ENCODE data around the gene VSTM1.

VSTM1 gene

GRCh38 chr19:54011507-54012211, 52.0 kb downstream of the VSTM1 start:
- no peak for DNase-seq (ENCODE audit: low spot score)

- DNase-seq (ENCODE audit: low spot score): no peak
Observed at GRCh38 chr19:54010474-54010873, 53.2 kb downstream of the VSTM1 start.

GRCh38 chr19:54009440-54009839, 54.3 kb downstream of the VSTM1 start:
- no peak for DNase-seq (ENCODE audit: low spot score)

GRCh38 chr19:54002495-54003315, 61.0 kb downstream of the VSTM1 start:
- DNase-seq (ENCODE audit: low spot score): no peak

- DNase-seq (ENCODE audit: low spot score): no peak
Observed at GRCh38 chr19:54001496-54001895, 62.2 kb downstream of the VSTM1 start.

- no peak for DNase-seq (ENCODE audit: low spot score)
Observed at GRCh38 chr19:53999694-54000093, 64.0 kb downstream of the VSTM1 start.

GRCh38 chr19:53998223-53998622, 65.5 kb downstream of the VSTM1 start:
- DNase-seq (ENCODE audit: low spot score): no peak

GRCh38 chr19:53994811-53995210, 68.9 kb downstream of the VSTM1 start:
- DNase-seq (ENCODE audit: low spot score): no peak

GRCh38 chr19:53993448-53993847, 70.2 kb downstream of the VSTM1 start:
- no peak for DNase-seq (ENCODE audit: low spot score)

GRCh38 chr19:53992815-53993214, 70.9 kb downstream of the VSTM1 start:
- no peak for DNase-seq (ENCODE audit: low spot score)

- DNase-seq (ENCODE audit: low spot score): no peak
Observed at GRCh38 chr19:53992211-53992610, 71.5 kb downstream of the VSTM1 start.

GRCh38 chr19:53991224-53992113, 72.2 kb downstream of the VSTM1 start, which contains the start of gene CACNG6:
Gene CACNG6, plus strand, starts transcription at chr19:53991637. Its CDS starts 1,241 bp downstream, at chr19:53992878.
- no peak for DNase-seq (ENCODE audit: low spot score)
